Measurements from ENCODE around the gene DGKH. TPM values are rescaled to one million over a fixed set of nuclear protein-coding genes. Genes with fewer than 3 reads are reported as not detected.

DGKH gene
- polyA plus RNA-seq, 1 donor from 2014 or later = 3.5 TPM

DNA sequence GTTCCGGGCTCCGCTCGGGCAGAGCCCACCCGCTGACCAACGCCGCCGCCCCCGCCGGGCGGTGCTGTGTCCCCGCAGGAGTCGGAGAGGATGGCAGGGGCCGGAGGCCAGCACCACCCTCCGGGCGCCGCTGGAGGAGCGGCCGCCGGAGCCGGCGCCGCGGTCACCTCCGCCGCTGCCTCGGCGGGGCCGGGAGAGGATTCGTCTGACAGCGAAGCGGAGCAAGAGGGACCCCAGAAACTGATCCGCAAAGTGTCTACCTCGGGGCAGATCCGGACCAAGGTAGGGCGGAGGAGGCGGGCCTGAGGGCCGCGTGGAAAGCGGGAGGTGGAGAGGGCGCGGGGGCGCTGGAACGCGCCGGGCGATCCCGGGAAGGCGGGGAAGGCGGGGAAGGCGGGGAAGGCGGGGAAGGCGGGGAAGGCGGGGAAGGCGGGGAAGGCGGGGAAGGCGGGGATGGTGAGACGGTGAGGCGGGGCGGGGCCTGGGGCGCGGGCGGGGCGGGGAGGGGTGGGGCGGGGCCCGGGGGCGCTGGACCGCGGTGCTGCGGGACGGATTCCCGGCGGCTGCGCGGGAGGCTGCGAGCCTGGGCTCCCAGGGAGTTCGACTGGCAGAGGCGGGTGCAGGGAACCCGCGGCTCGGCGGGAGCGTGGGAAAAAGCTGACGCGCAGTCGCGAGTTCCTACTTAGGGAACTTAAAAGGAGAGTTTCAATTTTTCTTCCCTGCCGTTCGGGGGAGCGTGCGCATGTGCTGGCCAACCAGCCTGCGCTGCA lies 421 bp downstream of the DGKH start:
- Histone ChIP-seq H3K27me3 (ENCODE audit: insufficient read depth, low read depth, low read length) (peaks cover 37% of the 10 kb centered on the region), H3K9me3 (ENCODE audit: low read length) (no peaks in the 10 kb centered on the region), H3K4me3 (ENCODE audit: low read length) (peak overlapping the region; percentile 81), H3K4me2 (ENCODE audit: low read length) (peak overlapping the region; percentile 95), H2AFZ (ENCODE audit: low read depth, low read length) (no peak overlapping the region), H3K9ac (ENCODE audit: low read length) (peak overlapping the region; percentile 53), H3K79me2 (replicated peaks; ENCODE audit: insufficient read depth, low read length) (peaks cover 4% of the 10 kb centered on the region), H3K36me3 (ENCODE audit: insufficient read depth, low read length) (no peaks in the 10 kb centered on the region), H3F3A (ENCODE audit: insufficient read depth, low read length, poor library complexity, severe bottlenecking) (no peaks in the 10 kb centered on the region), H3K9me2 (ENCODE audit: insufficient read depth, low read length) (no peaks in the 10 kb centered on the region), H3K27ac (ENCODE audit: low read length) (no peak overlapping the region), H4K20me1 (ENCODE audit: insufficient read depth) (no peaks in the 10 kb centered on the region)
- TF ChIP-seq SMC3 (conservative IDR thresholded peaks at IDR 0.05; ENCODE audit: poor library complexity) (no peak), EZH2 (IDR thresholded peaks at IDR 0.05; ENCODE audit: borderline replicate concordance, insufficient read depth, low read length, poor library complexity, severe bottlenecking) (no peak), POLR2AphosphoS5 (IDR thresholded peaks at IDR 0.05) (no peak), MXI1 (conservative IDR thresholded peaks at IDR 0.05; ENCODE audit: poor library complexity, severe bottlenecking) (peak; percentile 38), RAD21 (conservative IDR thresholded peaks at IDR 0.05) (peak; percentile 26), TAF1 (IDR thresholded peaks at IDR 0.05; ENCODE audit: low read depth) (no peak), EP300 (conservative IDR thresholded peaks at IDR 0.05; ENCODE audit: poor library complexity, severe bottlenecking) (no peak)
- TF ChIP-seq, protein P1, sequence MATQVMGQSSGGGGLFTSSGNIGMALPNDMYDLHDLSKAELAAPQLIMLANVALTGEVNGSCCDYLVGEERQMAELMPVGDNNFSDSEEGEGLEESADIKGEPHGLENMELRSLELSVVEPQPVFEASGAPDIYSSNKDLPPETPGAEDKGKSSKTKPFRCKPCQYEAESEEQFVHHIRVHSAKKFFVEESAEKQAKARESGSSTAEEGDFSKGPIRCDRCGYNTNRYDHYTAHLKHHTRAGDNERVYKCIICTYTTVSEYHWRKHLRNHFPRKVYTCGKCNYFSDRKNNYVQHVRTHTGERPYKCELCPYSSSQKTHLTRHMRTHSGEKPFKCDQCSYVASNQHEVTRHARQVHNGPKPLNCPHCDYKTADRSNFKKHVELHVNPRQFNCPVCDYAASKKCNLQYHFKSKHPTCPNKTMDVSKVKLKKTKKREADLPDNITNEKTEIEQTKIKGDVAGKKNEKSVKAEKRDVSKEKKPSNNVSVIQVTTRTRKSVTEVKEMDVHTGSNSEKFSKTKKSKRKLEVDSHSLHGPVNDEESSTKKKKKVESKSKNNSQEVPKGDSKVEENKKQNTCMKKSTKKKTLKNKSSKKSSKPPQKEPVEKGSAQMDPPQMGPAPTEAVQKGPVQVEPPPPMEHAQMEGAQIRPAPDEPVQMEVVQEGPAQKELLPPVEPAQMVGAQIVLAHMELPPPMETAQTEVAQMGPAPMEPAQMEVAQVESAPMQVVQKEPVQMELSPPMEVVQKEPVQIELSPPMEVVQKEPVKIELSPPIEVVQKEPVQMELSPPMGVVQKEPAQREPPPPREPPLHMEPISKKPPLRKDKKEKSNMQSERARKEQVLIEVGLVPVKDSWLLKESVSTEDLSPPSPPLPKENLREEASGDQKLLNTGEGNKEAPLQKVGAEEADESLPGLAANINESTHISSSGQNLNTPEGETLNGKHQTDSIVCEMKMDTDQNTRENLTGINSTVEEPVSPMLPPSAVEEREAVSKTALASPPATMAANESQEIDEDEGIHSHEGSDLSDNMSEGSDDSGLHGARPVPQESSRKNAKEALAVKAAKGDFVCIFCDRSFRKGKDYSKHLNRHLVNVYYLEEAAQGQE (IDR thresholded peaks at IDR 0.05; ENCODE audit: borderline replicate concordance) = no peak
- TF ChIP-seq, protein P2, sequence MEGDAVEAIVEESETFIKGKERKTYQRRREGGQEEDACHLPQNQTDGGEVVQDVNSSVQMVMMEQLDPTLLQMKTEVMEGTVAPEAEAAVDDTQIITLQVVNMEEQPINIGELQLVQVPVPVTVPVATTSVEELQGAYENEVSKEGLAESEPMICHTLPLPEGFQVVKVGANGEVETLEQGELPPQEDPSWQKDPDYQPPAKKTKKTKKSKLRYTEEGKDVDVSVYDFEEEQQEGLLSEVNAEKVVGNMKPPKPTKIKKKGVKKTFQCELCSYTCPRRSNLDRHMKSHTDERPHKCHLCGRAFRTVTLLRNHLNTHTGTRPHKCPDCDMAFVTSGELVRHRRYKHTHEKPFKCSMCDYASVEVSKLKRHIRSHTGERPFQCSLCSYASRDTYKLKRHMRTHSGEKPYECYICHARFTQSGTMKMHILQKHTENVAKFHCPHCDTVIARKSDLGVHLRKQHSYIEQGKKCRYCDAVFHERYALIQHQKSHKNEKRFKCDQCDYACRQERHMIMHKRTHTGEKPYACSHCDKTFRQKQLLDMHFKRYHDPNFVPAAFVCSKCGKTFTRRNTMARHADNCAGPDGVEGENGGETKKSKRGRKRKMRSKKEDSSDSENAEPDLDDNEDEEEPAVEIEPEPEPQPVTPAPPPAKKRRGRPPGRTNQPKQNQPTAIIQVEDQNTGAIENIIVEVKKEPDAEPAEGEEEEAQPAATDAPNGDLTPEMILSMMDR (IDR thresholded peaks at IDR 0.05; ENCODE audit: poor library complexity, severe bottlenecking) = peak; percentile 42

DNA sequence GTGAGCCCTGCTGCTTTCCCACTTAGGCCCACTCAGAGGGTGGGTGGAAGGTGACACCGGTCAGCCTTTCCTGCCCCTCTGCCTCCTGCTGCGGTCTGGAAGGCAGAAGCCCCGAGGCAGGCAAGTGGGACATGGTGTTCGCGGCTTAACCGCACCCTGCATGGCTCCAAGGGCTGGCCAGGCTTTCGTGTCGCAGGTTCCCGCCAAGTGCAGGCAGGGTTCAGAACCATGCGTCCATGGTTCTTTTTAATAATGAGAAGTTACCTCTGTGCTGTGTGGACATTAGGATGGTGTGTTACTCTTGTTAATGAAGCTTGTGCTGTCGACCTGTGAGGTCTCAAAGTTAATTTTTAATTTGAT lies 986 bp downstream of the DGKH start:
- Histone ChIP-seq H4K20me1 (ENCODE audit: insufficient read depth) (no peaks in the 10 kb centered on the region), H3K4me2 (ENCODE audit: low read length) (peak overlapping the region; percentile 95), H3K9me2 (ENCODE audit: insufficient read depth, low read length) (no peaks in the 10 kb centered on the region), H3K4me3 (ENCODE audit: low read length) (peak overlapping the region; percentile 81), H3K9me3 (ENCODE audit: low read length) (no peaks in the 10 kb centered on the region), H3K79me2 (replicated peaks; ENCODE audit: insufficient read depth, low read length) (peaks cover 4% of the 10 kb centered on the region), H3K27me3 (ENCODE audit: insufficient read depth, low read depth, low read length) (peaks cover 37% of the 10 kb centered on the region), H3K36me3 (ENCODE audit: insufficient read depth, low read length) (no peaks in the 10 kb centered on the region), H3K27ac (ENCODE audit: low read length) (no peak overlapping the region), H3K9ac (ENCODE audit: low read length) (no peak overlapping the region), H2AFZ (ENCODE audit: low read depth, low read length) (no peak overlapping the region), H3F3A (ENCODE audit: insufficient read depth, low read length, poor library complexity, severe bottlenecking) (no peaks in the 10 kb centered on the region)
- TF ChIP-seq POLR2AphosphoS5 (IDR thresholded peaks at IDR 0.05) (no peak), SMC3 (conservative IDR thresholded peaks at IDR 0.05; ENCODE audit: poor library complexity) (no peak), RAD21 (conservative IDR thresholded peaks at IDR 0.05) (no peak), EP300 (conservative IDR thresholded peaks at IDR 0.05; ENCODE audit: poor library complexity, severe bottlenecking) (no peak), TAF1 (IDR thresholded peaks at IDR 0.05; ENCODE audit: low read depth) (no peak), MXI1 (conservative IDR thresholded peaks at IDR 0.05; ENCODE audit: poor library complexity, severe bottlenecking) (no peak), EZH2 (IDR thresholded peaks at IDR 0.05; ENCODE audit: borderline replicate concordance, insufficient read depth, low read length, poor library complexity, severe bottlenecking) (no peak)
- TF ChIP-seq, protein P2 (IDR thresholded peaks at IDR 0.05; ENCODE audit: poor library complexity, severe bottlenecking) = no peak
- TF ChIP-seq, protein P1 (IDR thresholded peaks at IDR 0.05; ENCODE audit: borderline replicate concordance) = no peak

All from neural cell (in vitro differentiated cells).